ENCODE measurements around the gene CAMK1D.
A peak's percentile ranks its signal among the peaks of the same experiment; 100 is the strongest.

The CAMK1D gene

GRCh38 chr10:12685261-12686058, 336.1 kb downstream of the CAMK1D start:
- H3K9me3 Mint-ChIP-seq: no peaks in the 10 kb centered on the region
- peaks cover 20% of the 10 kb centered on the region for H3K4me1 Mint-ChIP-seq
- no peak for TF ChIP-seq CTCF (IDR thresholded peaks at IDR 0.05; ENCODE audit: unreplicated experiment in 3 of 3)

GRCh38 chr10:12687996-12688395, 338.6 kb downstream of the CAMK1D start:
- H3K9me3 Mint-ChIP-seq: no peaks in the 10 kb centered on the region
- no peak for TF ChIP-seq CTCF (IDR thresholded peaks at IDR 0.05; ENCODE audit: unreplicated experiment in 3 of 3)
- H3K4me3 Mint-ChIP-seq: no peak overlapping the region
- no peaks in the 10 kb centered on the region for H3K36me3 Mint-ChIP-seq (ENCODE audit: low read depth)
- H3K27me3 Mint-ChIP-seq (ENCODE audit: low read depth): no peaks in the 10 kb centered on the region
- no peak overlapping the region for H3K27ac Mint-ChIP-seq
- H3K4me1 Mint-ChIP-seq: peaks cover 23% of the 10 kb centered on the region

More at GRCh38 chr10:12685261-12686058, 336.1 kb downstream of the CAMK1D start:
- Mint-ChIP-seq H3K36me3 (ENCODE audit: low read depth) (no peaks in the 10 kb centered on the region), H3K27me3 (ENCODE audit: low read depth) (no peaks in the 10 kb centered on the region), H3K4me3 (no peak overlapping the region), H3K27ac (peak overlapping the region in 2 of 3 experiments; percentile 23 to 42)

GRCh38 chr10:12689893-12690292, 340.5 kb downstream of the CAMK1D start:
- TF ChIP-seq CTCF (IDR thresholded peaks at IDR 0.05; ENCODE audit: unreplicated experiment in 3 of 3): no peak
- H3K36me3 Mint-ChIP-seq (ENCODE audit: low read depth): no peaks in the 10 kb centered on the region

GRCh38 chr10:12690525-12691126, 341.3 kb downstream of the CAMK1D start:
- Mint-ChIP-seq H3K27me3 (ENCODE audit: low read depth) (no peaks in the 10 kb centered on the region), H3K36me3 (ENCODE audit: low read depth) (no peaks in the 10 kb centered on the region), H3K9me3 (no peaks in the 10 kb centered on the region), H3K4me3 (peak overlapping the region in 1 of 3 experiments; percentile 35), H3K4me1 (peaks cover 19% of the 10 kb centered on the region), H3K27ac (peak overlapping the region; percentile 61 to 85 (median 62))
- no peak for TF ChIP-seq CTCF (IDR thresholded peaks at IDR 0.05; ENCODE audit: unreplicated experiment in 3 of 3)

More at GRCh38 chr10:12689893-12690292, 340.5 kb downstream of the CAMK1D start:
- H3K9me3 Mint-ChIP-seq: no peaks in the 10 kb centered on the region
- peaks cover 23% of the 10 kb centered on the region for H3K4me1 Mint-ChIP-seq
- H3K27me3 Mint-ChIP-seq (ENCODE audit: low read depth): no peaks in the 10 kb centered on the region
- no peak overlapping the region for H3K4me3 Mint-ChIP-seq
- peak overlapping the region; percentile 61 to 85 (median 62) for H3K27ac Mint-ChIP-seq

GRCh38 chr10:12691596-12691995, 342.2 kb downstream of the CAMK1D start:
- no peak for TF ChIP-seq CTCF (IDR thresholded peaks at IDR 0.05; ENCODE audit: unreplicated experiment in 3 of 3)
- Mint-ChIP-seq H3K27ac (no peak overlapping the region), H3K4me1 (peaks cover 15% of the 10 kb centered on the region), H3K27me3 (ENCODE audit: low read depth) (no peaks in the 10 kb centered on the region), H3K36me3 (ENCODE audit: low read depth) (no peaks in the 10 kb centered on the region), H3K9me3 (no peaks in the 10 kb centered on the region), H3K4me3 (no peak overlapping the region)
